ENCODE measurements around the gene DDI2. TPM values are rescaled to one million over a fixed set of nuclear protein-coding genes. Genes with fewer than 3 reads are reported as not detected.

Gene DDI2
- total RNA-seq, 1 donor from 2014 or later: 8.4 TPM

- DNase-seq (ENCODE audit: low read depth): no peak
- no peak for TF ChIP-seq CTCF (conservative IDR thresholded peaks at IDR 0.05; ENCODE audit: low read depth, low read length)
- H3K4me3 ChIP-seq (ENCODE audit: low read depth, low read length): no peak overlapping the region
These were observed 9.2 kb downstream of the DDI2 start for GRCh38 chr1:15626269-15626950.

GRCh38 chr1:15627343-15627988 lies 10.2 kb downstream of the DDI2 start:
- DNase-seq (ENCODE audit: low read depth): no peak
- no peak for TF ChIP-seq CTCF (conservative IDR thresholded peaks at IDR 0.05; ENCODE audit: low read depth, low read length)
- no peak overlapping the region for H3K4me3 ChIP-seq (ENCODE audit: low read depth, low read length)

GRCh38 chr1:15628003-15628402 lies 10.7 kb downstream of the DDI2 start:
- no peak for TF ChIP-seq CTCF (conservative IDR thresholded peaks at IDR 0.05; ENCODE audit: low read depth, low read length)
- H3K4me3 ChIP-seq (ENCODE audit: low read depth, low read length): no peak overlapping the region
- no peak for DNase-seq (ENCODE audit: low read depth)

GRCh38 chr1:15633756-15634420 lies 16.6 kb downstream of the DDI2 start:
- H3K4me3 ChIP-seq (ENCODE audit: low read depth, low read length): no peak overlapping the region
- DNase-seq (ENCODE audit: low read depth): no peak
- TF ChIP-seq CTCF (conservative IDR thresholded peaks at IDR 0.05; ENCODE audit: low read depth, low read length): no peak

GRCh38 chr1:15636436-15636835 lies 19.2 kb downstream of the DDI2 start:
- no peak for TF ChIP-seq CTCF (conservative IDR thresholded peaks at IDR 0.05; ENCODE audit: low read depth, low read length)

GRCh38 chr1:15637826-15638225 lies 20.6 kb downstream of the DDI2 start:
- H3K4me3 ChIP-seq (ENCODE audit: low read depth, low read length): no peak overlapping the region
- no peak for TF ChIP-seq CTCF (conservative IDR thresholded peaks at IDR 0.05; ENCODE audit: low read depth, low read length)
- DNase-seq (ENCODE audit: low read depth): no peak

More at GRCh38 chr1:15636436-15636835, 19.2 kb downstream of the DDI2 start:
- no peak overlapping the region for H3K4me3 ChIP-seq (ENCODE audit: low read depth, low read length)
- no peak for DNase-seq (ENCODE audit: low read depth)

All from epithelial cell of proximal tubule (primary cell).